ENCODE results near the gene LAMB4. TPM values are rescaled to one million over a fixed set of nuclear protein-coding genes. Genes with fewer than 3 reads are reported as not detected.

Gene LAMB4
- total and polyA plus RNA-seq, 2 of the 8 experiments (the other 6 are each of a cell fraction or from before 2014, with no cell fraction given), result not detected

DNA sequence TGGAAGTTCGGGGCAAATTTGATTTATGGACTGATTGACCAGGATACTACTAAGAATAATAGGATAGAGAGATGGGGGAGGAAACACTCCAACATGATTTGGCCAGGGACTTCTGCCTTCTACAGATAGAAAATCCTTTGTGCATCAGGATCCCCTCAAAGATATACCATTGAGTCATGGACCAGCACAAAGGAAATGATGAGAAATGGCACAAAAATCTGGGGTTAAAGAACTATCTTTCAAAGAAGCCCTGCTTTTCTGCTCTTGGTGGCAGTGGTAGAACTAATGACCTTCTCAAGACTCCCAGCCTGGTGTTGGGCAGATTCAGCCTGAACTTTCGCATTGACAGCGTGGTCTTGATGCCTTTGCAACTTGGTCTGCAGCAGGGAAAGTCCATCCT, 99.6 kb downstream of the LAMB4 start:
- Histone ChIP-seq H4K20me1 (replicated peaks in 1 of 2; ENCODE audit: control insufficient read depth in 1 of 2, insufficient read depth in 2 of 2, low read length in 2 of 2) (no peaks in the 10 kb centered on the region), H3K4me1 (replicated peaks in 1 of 4; ENCODE audit: control insufficient read depth in 3 of 4, insufficient read depth in 4 of 4, low read length in 3 of 4) (peaks cover 0 to 6% (median 2%) of the 10 kb centered on the region in 4 experiments; a peak in 3 of 7 replicates), H3K4ac (replicated peaks; ENCODE audit: insufficient read length, low read depth, low read length) (no peak overlapping the region), H4K91ac (replicated peaks; ENCODE audit: insufficient read length, low read length) (no peak overlapping the region), H3K56ac (replicated peaks; ENCODE audit: insufficient read length, low read depth, low read length) (no peak overlapping the region), H4K8ac (ENCODE audit: extremely low read depth, insufficient read depth, low read length) (no peak overlapping the region), H2AFZ (ENCODE audit: low read length) (peak overlapping the region; percentile 16; the same call in 1 of the 2 replicates), H3K9me3 (ENCODE audit: insufficient read depth in 2 of 2, low read depth in 1 of 2, low read length in 1 of 2) (no peaks in the 10 kb centered on the region), H3K23ac (ENCODE audit: insufficient read length) (no peak overlapping the region), H2BK12ac (ENCODE audit: low read depth, low read length) (no peak overlapping the region), H3K36me3 (ENCODE audit: control insufficient read depth in 2 of 4, insufficient read depth in 4 of 4, low read length in 3 of 4) (no peaks in the 10 kb centered on the region), H3K4me2 (ENCODE audit: insufficient read depth in 1 of 2, low read depth in 2 of 2, low read length in 2 of 2) (no peak overlapping the region), H3K9ac (replicated peaks in 1 of 4; ENCODE audit: extremely low read depth in 1 of 4, low read depth in 3 of 4, low read length in 3 of 4) (no peak overlapping the region), H2BK15ac (ENCODE audit: low read length) (no peak overlapping the region), H3K4me3 (ENCODE audit: extremely low read depth in 1 of 4, insufficient read depth in 2 of 4, low read depth in 3 of 4, low read length in 4 of 4) (no peak overlapping the region), H2BK120ac (replicated peaks; ENCODE audit: low read depth, low read length) (no peak overlapping the region), H3K27me3 (replicated peaks in 1 of 4; ENCODE audit: control insufficient read depth in 3 of 4, extremely low read depth in 1 of 4, insufficient read depth in 3 of 4, low read length in 3 of 4) (no peaks in the 10 kb centered on the region), H3K18ac (ENCODE audit: extremely low read depth, low read length) (no peak overlapping the region), H2BK20ac (ENCODE audit: low read length) (no peak overlapping the region), H2BK5ac (ENCODE audit: low read depth, low read length) (no peak overlapping the region), H3K23me2 (ENCODE audit: low read depth, low read length) (no peaks in the 10 kb centered on the region), H3K79me2 (ENCODE audit: control insufficient read depth in 1 of 2, insufficient read depth in 2 of 2, low read length in 2 of 2) (no peaks in the 10 kb centered on the region), H3K27ac (ENCODE audit: low read depth, low read length) (no peak overlapping the region), H2AK5ac (ENCODE audit: low read depth, low read length) (no peak overlapping the region), H4K5ac (ENCODE audit: insufficient read length, low read depth, low read length) (no peak overlapping the region), H3K79me1 (ENCODE audit: low read depth, low read length) (no peaks in the 10 kb centered on the region), H3K14ac (ENCODE audit: insufficient read length) (no peak overlapping the region)
- CTCF ChIA-PET (ENCODE audit: partially characterized antibody), result no interaction called here
- DNase-seq (ENCODE audit: low read depth in 1 of 2, low spot score in 2 of 2) (no peak), FAIRE-seq (no peak)
- 88% methylated on average over 3 of the region's 3 CpGs; no CpG with 5 or more reads in 1 of the 2 experiments for WGBS, 2 experiments (ENCODE audit: extremely low coverage in 1 of 2, insufficient coverage in 1 of 2, insufficient read length in 1 of 2, insufficient replicate concordance in 2 of 2, low coverage in 1 of 2, low lambda C conversion rate in 2 of 2, missing lambda C conversion rate in 1 of 2)
- POLR2A ChIA-PET (ENCODE audit: partially characterized antibody), result no interaction called here
- no peak for TF ChIP-seq TEAD4 (IDR thresholded peaks at IDR 0.05; ENCODE audit: low read depth, low read length)
- TF ChIP-seq SP4 (IDR thresholded peaks at IDR 0.05; ENCODE audit: low read length), result no peak
- no peak for TF ChIP-seq NRF1 (IDR thresholded peaks at IDR 0.05; ENCODE audit: low read depth, low read length)
- TF ChIP-seq RNF2 (IDR thresholded peaks at IDR 0.05; ENCODE audit: borderline replicate concordance, low read depth, low read length, missing control alignments, poor library complexity, severe bottlenecking), result no peak
- TF ChIP-seq FOSL1 (IDR thresholded peaks at IDR 0.05; ENCODE audit: insufficient read depth, low read depth, low read length), result no peak
- TF ChIP-seq ASH2L (IDR thresholded peaks at IDR 0.05; ENCODE audit: low read length), result no peak
- TF ChIP-seq BCL11A (IDR thresholded peaks at IDR 0.05; ENCODE audit: low read depth in 2 of 2, low read length in 2 of 2), result no peak
- no peak for TF ChIP-seq SIX5 (IDR thresholded peaks at IDR 0.05; ENCODE audit: low read depth, low read length)
- no peak for TF ChIP-seq CHD1 (IDR thresholded peaks at IDR 0.05; ENCODE audit: low read depth, low read length)
- TF ChIP-seq RXRA (IDR thresholded peaks at IDR 0.05; ENCODE audit: insufficient read depth, low read depth, low read length), result no peak
- no peak for TF ChIP-seq ATF3 (IDR thresholded peaks at IDR 0.05; ENCODE audit: insufficient read depth, low read depth, low read length)
- no peak for TF ChIP-seq EGR1 (IDR thresholded peaks at IDR 0.05; ENCODE audit: borderline replicate concordance, low read depth, low read length)
- TF ChIP-seq MAFK (IDR thresholded peaks at IDR 0.05; ENCODE audit: low read depth, low read length), result no peak
- no peak for TF ChIP-seq YY1 (IDR thresholded peaks at IDR 0.05; ENCODE audit: low read depth, low read length)
- no peak for TF ChIP-seq JUND (IDR thresholded peaks at IDR 0.05; ENCODE audit: low read length)

All from H1 (cell line).